ENCODE measurements around the gene HDGF. TPM values are rescaled to one million over a fixed set of nuclear protein-coding genes. Genes with fewer than 3 reads are reported as not detected.
A peak's percentile ranks its signal among the peaks of the same experiment; 100 is the strongest.

HDGF gene
- total and polyA plus RNA-seq, 4 donors: 41.7 to 148 (median 119) TPM

DNA sequence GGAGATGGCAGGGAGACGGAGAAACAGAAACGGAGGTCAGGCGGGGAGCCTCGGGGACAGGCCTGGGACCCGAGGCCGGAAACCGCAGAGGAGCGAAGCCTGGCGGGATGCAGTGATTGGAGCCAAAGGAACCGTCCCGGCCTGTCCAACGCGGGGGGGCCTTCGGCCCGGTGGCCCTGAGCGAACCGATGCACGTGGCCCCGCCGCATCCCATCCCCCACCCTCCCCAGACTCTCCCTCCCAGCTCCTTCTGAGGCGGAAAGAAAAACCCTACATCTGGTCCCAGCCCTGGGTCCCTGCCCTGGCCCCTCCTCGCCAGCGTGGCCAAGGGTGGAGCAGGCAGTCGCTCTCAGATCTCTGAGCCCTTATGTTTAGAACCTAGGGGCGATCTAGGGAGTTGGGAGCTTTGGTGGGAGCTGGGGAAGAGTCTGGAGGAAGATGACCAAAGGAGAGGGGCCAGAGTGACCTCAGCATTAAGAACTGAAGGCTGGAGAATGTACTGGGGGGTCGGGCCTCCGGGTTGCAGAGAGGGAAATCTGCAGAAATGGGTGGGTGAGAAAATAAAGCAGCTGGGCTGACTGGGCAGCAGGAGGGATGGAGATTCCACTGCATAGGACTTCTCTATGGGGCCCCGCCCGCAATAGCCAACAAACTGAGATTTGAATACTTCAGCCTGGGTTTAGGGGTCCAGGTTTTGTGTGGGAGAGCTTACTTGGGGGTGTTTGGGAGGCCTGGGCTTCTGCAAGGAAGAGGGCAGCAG is 44.6 kb downstream of the HDGF start:
- no peak overlapping the region for H3K27ac ChIP-seq (ENCODE audit: low read depth in 1 of 2, low read length in 2 of 2)
- H3K4me3 ChIP-seq (ENCODE audit: low read depth in 1 of 3, low read length in 3 of 3): peak overlapping the region in 1 of 3 donors; percentile 15
- DNase-seq (ENCODE audit: low spot score): no peak
- no peaks in the 10 kb centered on the region for H3K36me3 ChIP-seq (ENCODE audit: control insufficient read depth in 4 of 4, insufficient read depth in 3 of 4, low read depth in 1 of 4, low read length in 3 of 4)
- H3K9ac ChIP-seq (ENCODE audit: low read depth in 1 of 2, low read length in 2 of 2): no peak overlapping the region
- WGBS: 8% methylated on average over 29 of the region's 29 CpGs
- H3K9me3 ChIP-seq (ENCODE audit: control insufficient read depth in 4 of 4, low read length in 3 of 4): no peaks in the 10 kb centered on the region
- TF ChIP-seq HNF4G (IDR thresholded peaks at IDR 0.05) (no peak), TAF1 (conservative IDR thresholded peaks at IDR 0.05) (no peak), SP1 (IDR thresholded peaks at IDR 0.05) (no peak), GABPA (IDR thresholded peaks at IDR 0.05 in 1 of 2, conservative IDR thresholded peaks at IDR 0.05 in 1 of 2) (no peak), NR2F2 (IDR thresholded peaks at IDR 0.05) (no peak), RAD21 (IDR thresholded peaks at IDR 0.05) (no peak), EGR1 (IDR thresholded peaks at IDR 0.05; ENCODE audit: low read depth in 2 of 2) (no peak), HNF4A (conservative IDR thresholded peaks at IDR 0.05) (no peak), FOXA1 (IDR thresholded peaks at IDR 0.05) (no peak), YY1 (IDR thresholded peaks at IDR 0.05) (no peak), FOXA2 (IDR thresholded peaks at IDR 0.05) (no peak), JUND (IDR thresholded peaks at IDR 0.05) (no peak), RXRA (IDR thresholded peaks at IDR 0.05) (no peak)
- TF ChIP-seq, protein P1, sequence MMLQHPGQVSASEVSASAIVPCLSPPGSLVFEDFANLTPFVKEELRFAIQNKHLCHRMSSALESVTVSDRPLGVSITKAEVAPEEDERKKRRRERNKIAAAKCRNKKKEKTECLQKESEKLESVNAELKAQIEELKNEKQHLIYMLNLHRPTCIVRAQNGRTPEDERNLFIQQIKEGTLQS (IDR thresholded peaks at IDR 0.05): no peak
- TF ChIP-seq, protein P2, sequence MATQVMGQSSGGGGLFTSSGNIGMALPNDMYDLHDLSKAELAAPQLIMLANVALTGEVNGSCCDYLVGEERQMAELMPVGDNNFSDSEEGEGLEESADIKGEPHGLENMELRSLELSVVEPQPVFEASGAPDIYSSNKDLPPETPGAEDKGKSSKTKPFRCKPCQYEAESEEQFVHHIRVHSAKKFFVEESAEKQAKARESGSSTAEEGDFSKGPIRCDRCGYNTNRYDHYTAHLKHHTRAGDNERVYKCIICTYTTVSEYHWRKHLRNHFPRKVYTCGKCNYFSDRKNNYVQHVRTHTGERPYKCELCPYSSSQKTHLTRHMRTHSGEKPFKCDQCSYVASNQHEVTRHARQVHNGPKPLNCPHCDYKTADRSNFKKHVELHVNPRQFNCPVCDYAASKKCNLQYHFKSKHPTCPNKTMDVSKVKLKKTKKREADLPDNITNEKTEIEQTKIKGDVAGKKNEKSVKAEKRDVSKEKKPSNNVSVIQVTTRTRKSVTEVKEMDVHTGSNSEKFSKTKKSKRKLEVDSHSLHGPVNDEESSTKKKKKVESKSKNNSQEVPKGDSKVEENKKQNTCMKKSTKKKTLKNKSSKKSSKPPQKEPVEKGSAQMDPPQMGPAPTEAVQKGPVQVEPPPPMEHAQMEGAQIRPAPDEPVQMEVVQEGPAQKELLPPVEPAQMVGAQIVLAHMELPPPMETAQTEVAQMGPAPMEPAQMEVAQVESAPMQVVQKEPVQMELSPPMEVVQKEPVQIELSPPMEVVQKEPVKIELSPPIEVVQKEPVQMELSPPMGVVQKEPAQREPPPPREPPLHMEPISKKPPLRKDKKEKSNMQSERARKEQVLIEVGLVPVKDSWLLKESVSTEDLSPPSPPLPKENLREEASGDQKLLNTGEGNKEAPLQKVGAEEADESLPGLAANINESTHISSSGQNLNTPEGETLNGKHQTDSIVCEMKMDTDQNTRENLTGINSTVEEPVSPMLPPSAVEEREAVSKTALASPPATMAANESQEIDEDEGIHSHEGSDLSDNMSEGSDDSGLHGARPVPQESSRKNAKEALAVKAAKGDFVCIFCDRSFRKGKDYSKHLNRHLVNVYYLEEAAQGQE (IDR thresholded peaks at IDR 0.05): no peak
- TF ChIP-seq, protein P3, sequence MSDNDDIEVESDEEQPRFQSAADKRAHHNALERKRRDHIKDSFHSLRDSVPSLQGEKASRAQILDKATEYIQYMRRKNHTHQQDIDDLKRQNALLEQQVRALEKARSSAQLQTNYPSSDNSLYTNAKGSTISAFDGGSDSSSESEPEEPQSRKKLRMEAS (IDR thresholded peaks at IDR 0.05): no peak
- TF ChIP-seq, protein P4, sequence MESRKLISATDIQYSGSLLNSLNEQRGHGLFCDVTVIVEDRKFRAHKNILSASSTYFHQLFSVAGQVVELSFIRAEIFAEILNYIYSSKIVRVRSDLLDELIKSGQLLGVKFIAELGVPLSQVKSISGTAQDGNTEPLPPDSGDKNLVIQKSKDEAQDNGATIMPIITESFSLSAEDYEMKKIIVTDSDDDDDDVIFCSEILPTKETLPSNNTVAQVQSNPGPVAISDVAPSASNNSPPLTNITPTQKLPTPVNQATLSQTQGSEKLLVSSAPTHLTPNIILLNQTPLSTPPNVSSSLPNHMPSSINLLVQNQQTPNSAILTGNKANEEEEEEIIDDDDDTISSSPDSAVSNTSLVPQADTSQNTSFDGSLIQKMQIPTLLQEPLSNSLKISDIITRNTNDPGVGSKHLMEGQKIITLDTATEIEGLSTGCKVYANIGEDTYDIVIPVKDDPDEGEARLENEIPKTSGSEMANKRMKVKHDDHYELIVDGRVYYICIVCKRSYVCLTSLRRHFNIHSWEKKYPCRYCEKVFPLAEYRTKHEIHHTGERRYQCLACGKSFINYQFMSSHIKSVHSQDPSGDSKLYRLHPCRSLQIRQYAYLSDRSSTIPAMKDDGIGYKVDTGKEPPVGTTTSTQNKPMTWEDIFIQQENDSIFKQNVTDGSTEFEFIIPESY (IDR thresholded peaks at IDR 0.05): no peak
- TF ChIP-seq, protein P5, sequence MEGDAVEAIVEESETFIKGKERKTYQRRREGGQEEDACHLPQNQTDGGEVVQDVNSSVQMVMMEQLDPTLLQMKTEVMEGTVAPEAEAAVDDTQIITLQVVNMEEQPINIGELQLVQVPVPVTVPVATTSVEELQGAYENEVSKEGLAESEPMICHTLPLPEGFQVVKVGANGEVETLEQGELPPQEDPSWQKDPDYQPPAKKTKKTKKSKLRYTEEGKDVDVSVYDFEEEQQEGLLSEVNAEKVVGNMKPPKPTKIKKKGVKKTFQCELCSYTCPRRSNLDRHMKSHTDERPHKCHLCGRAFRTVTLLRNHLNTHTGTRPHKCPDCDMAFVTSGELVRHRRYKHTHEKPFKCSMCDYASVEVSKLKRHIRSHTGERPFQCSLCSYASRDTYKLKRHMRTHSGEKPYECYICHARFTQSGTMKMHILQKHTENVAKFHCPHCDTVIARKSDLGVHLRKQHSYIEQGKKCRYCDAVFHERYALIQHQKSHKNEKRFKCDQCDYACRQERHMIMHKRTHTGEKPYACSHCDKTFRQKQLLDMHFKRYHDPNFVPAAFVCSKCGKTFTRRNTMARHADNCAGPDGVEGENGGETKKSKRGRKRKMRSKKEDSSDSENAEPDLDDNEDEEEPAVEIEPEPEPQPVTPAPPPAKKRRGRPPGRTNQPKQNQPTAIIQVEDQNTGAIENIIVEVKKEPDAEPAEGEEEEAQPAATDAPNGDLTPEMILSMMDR (IDR thresholded peaks at IDR 0.05; ENCODE audit: low read depth, low read length, missing input control): no peak
- peaks cover 11 to 19% (median 13%) of the 10 kb centered on the region in 4 donors for H3K4me1 ChIP-seq (ENCODE audit: control insufficient read depth in 4 of 4, insufficient read depth in 4 of 4, low read length in 3 of 4)
- peaks cover 0 to 10% (median 7%) of the 10 kb centered on the region in 4 donors for H3K27me3 ChIP-seq (ENCODE audit: control insufficient read depth in 4 of 4, insufficient read depth in 4 of 4, low read length in 3 of 4)
